Measurements from ENCODE around the gene CAMSAP3. TPM values are rescaled to one million over a fixed set of nuclear protein-coding genes. Genes with fewer than 3 reads are reported as not detected.

Gene CAMSAP3
- total RNA-seq, 1 donor from 2014 or later, result not detected

DNA sequence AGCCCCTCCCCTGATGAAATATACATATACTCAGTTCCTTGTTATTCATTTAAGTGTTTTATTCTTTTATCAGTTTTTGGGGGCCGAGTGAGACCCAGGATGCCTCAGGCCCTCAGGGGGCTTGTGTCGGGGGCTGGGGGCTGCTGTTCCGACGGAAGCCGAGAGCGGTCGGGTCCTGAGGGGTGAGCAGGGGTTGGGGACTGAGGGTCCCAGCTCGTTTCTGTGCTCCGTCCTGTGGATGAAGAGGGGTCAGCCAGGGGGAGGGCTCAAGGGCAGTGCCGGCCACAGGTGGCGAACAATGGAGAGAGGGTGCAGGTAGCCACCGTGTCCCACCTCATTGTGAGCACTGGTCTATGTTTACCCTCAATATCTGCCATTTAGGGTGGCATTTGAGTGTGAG is 35.9 kb downstream of the CAMSAP3 start:
- no peaks in the 10 kb centered on the region for H3K9me3 ChIP-seq (ENCODE audit: control insufficient read depth in 3 of 3, low read length in 3 of 3)
- peaks cover 26 to 41% (median 32%) of the 10 kb centered on the region in 3 donors for H3K4me1 ChIP-seq (ENCODE audit: control insufficient read depth in 3 of 3, insufficient read depth in 3 of 3, low read length in 3 of 3)
- peaks cover 5 to 9% (median 7%) of the 10 kb centered on the region in 3 donors for H3K36me3 ChIP-seq (ENCODE audit: control insufficient read depth in 3 of 3, insufficient read depth in 3 of 3, low read length in 3 of 3)
- no peak overlapping the region for H3K4me3 ChIP-seq (ENCODE audit: low read length in 3 of 3)
- peaks cover 17 to 20% (median 18%) of the 10 kb centered on the region in 3 donors for H3K27me3 ChIP-seq (ENCODE audit: control insufficient read depth in 3 of 3, insufficient read depth in 3 of 3, low read length in 3 of 3)
- H3K9ac ChIP-seq (ENCODE audit: low read depth in 1 of 3, low read length in 3 of 3), result no peak overlapping the region
- no peak overlapping the region for H3K27ac ChIP-seq (ENCODE audit: low read depth, low read length)

DNA sequence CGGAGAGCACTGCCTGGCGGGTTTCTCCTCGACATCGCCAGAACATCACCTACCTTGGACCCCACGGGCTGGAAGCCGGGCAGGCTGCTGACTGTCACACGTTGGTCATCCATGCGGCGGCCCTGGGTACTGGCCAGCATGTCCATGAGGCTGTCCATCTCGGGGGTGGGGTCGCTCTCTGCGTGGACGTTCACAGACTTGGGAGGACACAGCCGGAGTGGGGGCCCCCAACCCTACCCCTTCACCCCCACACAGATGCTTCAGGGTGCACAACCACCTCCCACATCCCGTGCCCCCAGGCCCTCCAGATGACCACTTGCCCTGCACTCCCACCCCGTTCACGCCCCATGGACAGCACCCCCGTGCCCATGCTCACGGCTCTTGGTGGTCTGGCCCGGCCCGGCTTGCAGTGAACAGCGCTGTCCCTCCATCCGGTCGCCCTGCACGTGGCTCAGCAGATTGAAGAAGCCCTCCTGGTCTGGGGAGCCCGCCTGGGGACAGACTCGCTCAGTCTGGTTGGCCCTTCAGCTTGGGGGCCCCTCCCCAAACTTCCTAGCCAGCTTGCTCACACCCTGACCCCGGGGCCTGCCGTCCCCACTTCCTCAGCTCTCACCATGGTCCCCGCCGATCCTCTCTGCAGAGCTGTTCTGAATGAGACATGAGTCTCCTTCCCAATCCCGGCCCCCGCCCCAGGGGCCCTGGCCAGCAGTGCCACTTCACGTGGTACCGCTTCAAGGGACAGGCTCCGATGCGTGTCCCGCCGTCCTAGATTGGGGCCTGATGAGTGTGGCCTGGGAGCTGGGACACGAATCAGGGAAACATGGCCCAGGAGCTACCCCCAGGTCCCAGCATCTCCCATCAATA is 36.9 kb downstream of the CAMSAP3 start:
- H3K4me3 ChIP-seq (ENCODE audit: low read length in 3 of 3), result no peak overlapping the region
- H3K9ac ChIP-seq (ENCODE audit: low read depth in 1 of 3, low read length in 3 of 3), result no peak overlapping the region
- H3K9me3 ChIP-seq (ENCODE audit: control insufficient read depth in 3 of 3, low read length in 3 of 3), result no peaks in the 10 kb centered on the region
- peaks cover 0 to 6% (median 2%) of the 10 kb centered on the region in 3 donors for H3K36me3 ChIP-seq (ENCODE audit: control insufficient read depth in 3 of 3, insufficient read depth in 3 of 3, low read length in 3 of 3)
- H3K4me1 ChIP-seq (ENCODE audit: control insufficient read depth in 3 of 3, insufficient read depth in 3 of 3, low read length in 3 of 3), result peaks cover 25 to 39% (median 32%) of the 10 kb centered on the region in 3 donors
- H3K27me3 ChIP-seq (ENCODE audit: control insufficient read depth in 3 of 3, insufficient read depth in 3 of 3, low read length in 3 of 3), result peaks cover 18 to 27% (median 23%) of the 10 kb centered on the region in 3 donors
- H3K27ac ChIP-seq (ENCODE audit: low read depth, low read length), result no peak overlapping the region

DNA sequence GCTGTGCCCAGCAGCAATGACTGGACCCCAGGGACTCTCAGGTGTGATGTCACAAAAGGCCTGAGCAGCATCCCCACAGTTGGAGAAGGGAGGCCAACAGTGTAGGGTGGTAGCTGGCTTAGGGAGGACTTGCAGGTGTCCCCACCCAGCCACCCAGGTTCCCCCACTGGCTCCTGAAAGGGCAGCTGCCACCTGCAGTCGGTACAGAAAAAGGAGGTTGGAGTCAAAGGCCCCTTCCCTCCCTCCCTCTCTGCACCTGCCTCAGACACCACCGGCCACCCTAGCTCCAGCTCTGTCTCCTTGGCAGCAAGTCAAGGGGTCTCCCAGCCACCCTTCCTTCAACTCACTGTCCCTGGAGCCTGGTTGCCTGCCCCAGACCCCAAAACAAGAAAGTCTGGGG is 38.0 kb downstream of the CAMSAP3 start, which contains the start of gene PCP2:
TSS of gene PCP2 (minus strand) at position 22 of the 400 bp plus-strand sequence. CDS start 262 bp downstream, outside the sequence.
- H3K27ac ChIP-seq (ENCODE audit: low read depth, low read length), result no peak within 1 kb of the TSS
- H3K4me3 ChIP-seq (ENCODE audit: low read length in 3 of 3), result no peak within 1 kb of the TSS
- H3K4me1 ChIP-seq (ENCODE audit: control insufficient read depth in 3 of 3, insufficient read depth in 3 of 3, low read length in 3 of 3), result peaks cover 14 to 28% (median 20%) of the 10 kb centered on the region in 3 donors
- H3K36me3 ChIP-seq (ENCODE audit: control insufficient read depth in 3 of 3, insufficient read depth in 3 of 3, low read length in 3 of 3), result peaks cover 0 to 6% (median 0%) of the 10 kb centered on the region in 3 donors
- H3K9ac ChIP-seq (ENCODE audit: low read depth in 1 of 3, low read length in 3 of 3), result no peak within 1 kb of the TSS
- peaks cover 21 to 35% (median 33%) of the 10 kb centered on the region in 3 donors for H3K27me3 ChIP-seq (ENCODE audit: control insufficient read depth in 3 of 3, insufficient read depth in 3 of 3, low read length in 3 of 3)
- H3K9me3 ChIP-seq (ENCODE audit: control insufficient read depth in 3 of 3, low read length in 3 of 3), result no peaks in the 10 kb centered on the region

DNA sequence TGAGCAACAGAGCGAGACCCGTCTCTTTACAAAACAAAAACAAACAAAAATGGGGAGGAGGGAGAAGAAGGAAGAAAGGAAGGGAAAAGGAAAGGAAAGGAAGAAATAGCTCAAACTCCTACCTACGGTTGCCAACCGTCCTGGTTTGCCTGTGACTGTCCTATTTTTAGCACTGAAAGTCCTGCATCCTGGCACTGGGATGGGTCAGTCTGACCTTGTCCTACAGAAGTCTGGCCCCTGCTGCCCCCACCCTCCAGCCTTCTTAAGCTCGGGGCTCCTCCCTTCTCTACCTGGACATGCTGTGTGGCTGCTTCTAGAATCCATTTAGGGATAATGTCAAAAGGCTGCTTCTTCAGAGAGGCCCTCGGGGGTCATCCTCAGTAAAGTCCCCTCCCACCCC is 40.0 kb downstream of the CAMSAP3 start:
- peaks cover 0 to 6% (median 0%) of the 10 kb centered on the region in 3 donors for H3K36me3 ChIP-seq (ENCODE audit: control insufficient read depth in 3 of 3, insufficient read depth in 3 of 3, low read length in 3 of 3)
- peaks cover 2 to 11% (median 8%) of the 10 kb centered on the region in 3 donors for H3K4me1 ChIP-seq (ENCODE audit: control insufficient read depth in 3 of 3, insufficient read depth in 3 of 3, low read length in 3 of 3)
- no peak overlapping the region for H3K27ac ChIP-seq (ENCODE audit: low read depth, low read length)
- H3K9me3 ChIP-seq (ENCODE audit: control insufficient read depth in 3 of 3, low read length in 3 of 3), result no peaks in the 10 kb centered on the region
- H3K27me3 ChIP-seq (ENCODE audit: control insufficient read depth in 3 of 3, insufficient read depth in 3 of 3, low read length in 3 of 3), result peaks cover 21 to 50% (median 48%) of the 10 kb centered on the region in 3 donors
- H3K9ac ChIP-seq (ENCODE audit: low read depth in 1 of 3, low read length in 3 of 3), result no peak overlapping the region
- H3K4me3 ChIP-seq (ENCODE audit: low read length in 3 of 3), result no peak overlapping the region

DNA sequence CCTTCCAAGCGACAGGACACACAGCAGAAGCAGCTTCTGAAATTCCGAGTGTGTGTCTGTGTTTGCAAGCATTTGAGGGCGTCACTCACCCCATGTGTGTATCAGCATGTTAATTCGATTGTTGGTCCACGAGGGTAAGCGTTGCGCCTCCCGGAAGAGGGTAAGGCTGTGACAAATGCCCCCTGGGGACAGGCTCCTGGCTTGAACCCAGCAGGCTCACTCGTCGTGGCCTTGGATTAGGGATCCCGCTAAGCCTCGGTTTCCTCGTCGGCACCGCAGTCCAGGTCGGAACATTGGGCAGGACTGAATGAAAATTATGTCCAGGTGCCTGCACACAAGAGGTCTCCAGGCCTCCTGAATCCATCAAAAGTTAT is 40.6 kb downstream of the CAMSAP3 start:
- Histone ChIP-seq H3K36me3 (ENCODE audit: control insufficient read depth in 3 of 3, insufficient read depth in 3 of 3, low read length in 3 of 3) (peaks cover 0 to 6% (median 0%) of the 10 kb centered on the region in 3 donors), H3K27me3 (ENCODE audit: control insufficient read depth in 3 of 3, insufficient read depth in 3 of 3, low read length in 3 of 3) (peaks cover 21 to 50% (median 48%) of the 10 kb centered on the region in 3 donors), H3K4me3 (ENCODE audit: low read length in 3 of 3) (peak overlapping the region in 1 of 3 donors; percentile 14), H3K27ac (ENCODE audit: low read depth, low read length) (no peak overlapping the region), H3K9me3 (ENCODE audit: control insufficient read depth in 3 of 3, low read length in 3 of 3) (no peaks in the 10 kb centered on the region), H3K4me1 (ENCODE audit: control insufficient read depth in 3 of 3, insufficient read depth in 3 of 3, low read length in 3 of 3) (peaks cover 0 to 7% (median 6%) of the 10 kb centered on the region in 3 donors), H3K9ac (ENCODE audit: low read depth in 1 of 3, low read length in 3 of 3) (no peak overlapping the region)

DNA sequence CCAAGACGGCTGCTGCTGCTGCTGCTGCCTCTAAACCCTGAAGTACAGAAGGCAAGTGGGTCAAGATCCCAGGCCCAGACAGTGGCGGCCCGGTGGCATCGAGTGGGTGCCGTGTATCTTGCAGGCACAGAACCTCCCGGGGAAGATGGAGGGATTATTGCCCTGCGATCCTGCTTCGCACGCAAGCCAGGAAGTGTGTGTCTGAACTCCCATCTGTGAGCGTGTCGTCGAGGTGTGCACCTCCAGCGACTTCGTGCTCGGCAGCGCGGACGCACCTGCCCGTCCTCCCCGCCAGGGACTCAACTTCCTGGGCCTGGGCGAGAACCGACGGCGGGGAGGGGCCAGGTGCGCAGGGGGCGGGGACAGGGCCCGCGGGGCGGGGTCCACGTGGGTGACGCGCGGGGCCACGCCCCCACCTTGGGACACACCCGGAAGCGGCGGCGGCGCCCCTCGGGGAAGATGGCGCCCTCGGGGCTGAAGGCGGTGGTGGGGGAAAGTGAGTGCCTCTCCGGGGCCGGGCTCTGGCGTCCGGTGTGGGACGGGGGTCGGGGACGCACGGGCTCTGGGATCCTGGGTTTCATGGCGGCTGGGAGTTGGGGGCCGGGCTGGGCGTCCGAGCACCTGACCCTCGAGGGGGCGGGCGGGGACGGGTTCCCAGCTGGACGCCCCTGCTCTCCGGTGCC is 41.2 kb downstream of the CAMSAP3 start, which contains the start of gene STXBP2:
TSS of gene STXBP2 (plus strand) at position 420 of the 683 bp plus-strand sequence. CDS start at position 460, 40 bp downstream.
- Histone ChIP-seq H3K27ac (ENCODE audit: low read depth, low read length) (no peak within 1 kb of the TSS), H3K4me1 (ENCODE audit: control insufficient read depth in 3 of 3, insufficient read depth in 3 of 3, low read length in 3 of 3) (peaks cover 0 to 7% (median 6%) of the 10 kb centered on the region in 3 donors), H3K27me3 (ENCODE audit: control insufficient read depth in 3 of 3, insufficient read depth in 3 of 3, low read length in 3 of 3) (peaks cover 21 to 52% (median 48%) of the 10 kb centered on the region in 3 donors), H3K9ac (ENCODE audit: low read depth in 1 of 3, low read length in 3 of 3) (peak within 1 kb of the TSS in 1 of 3 donors; percentile 40), H3K9me3 (ENCODE audit: control insufficient read depth in 3 of 3, low read length in 3 of 3) (no peaks in the 10 kb centered on the region), H3K36me3 (ENCODE audit: control insufficient read depth in 3 of 3, insufficient read depth in 3 of 3, low read length in 3 of 3) (peaks cover 0 to 4% (median 0%) of the 10 kb centered on the region in 3 donors), H3K4me3 (ENCODE audit: low read length in 3 of 3) (peak within 1 kb of the TSS in 2 of 3 donors; percentile 14 to 22)

DNA sequence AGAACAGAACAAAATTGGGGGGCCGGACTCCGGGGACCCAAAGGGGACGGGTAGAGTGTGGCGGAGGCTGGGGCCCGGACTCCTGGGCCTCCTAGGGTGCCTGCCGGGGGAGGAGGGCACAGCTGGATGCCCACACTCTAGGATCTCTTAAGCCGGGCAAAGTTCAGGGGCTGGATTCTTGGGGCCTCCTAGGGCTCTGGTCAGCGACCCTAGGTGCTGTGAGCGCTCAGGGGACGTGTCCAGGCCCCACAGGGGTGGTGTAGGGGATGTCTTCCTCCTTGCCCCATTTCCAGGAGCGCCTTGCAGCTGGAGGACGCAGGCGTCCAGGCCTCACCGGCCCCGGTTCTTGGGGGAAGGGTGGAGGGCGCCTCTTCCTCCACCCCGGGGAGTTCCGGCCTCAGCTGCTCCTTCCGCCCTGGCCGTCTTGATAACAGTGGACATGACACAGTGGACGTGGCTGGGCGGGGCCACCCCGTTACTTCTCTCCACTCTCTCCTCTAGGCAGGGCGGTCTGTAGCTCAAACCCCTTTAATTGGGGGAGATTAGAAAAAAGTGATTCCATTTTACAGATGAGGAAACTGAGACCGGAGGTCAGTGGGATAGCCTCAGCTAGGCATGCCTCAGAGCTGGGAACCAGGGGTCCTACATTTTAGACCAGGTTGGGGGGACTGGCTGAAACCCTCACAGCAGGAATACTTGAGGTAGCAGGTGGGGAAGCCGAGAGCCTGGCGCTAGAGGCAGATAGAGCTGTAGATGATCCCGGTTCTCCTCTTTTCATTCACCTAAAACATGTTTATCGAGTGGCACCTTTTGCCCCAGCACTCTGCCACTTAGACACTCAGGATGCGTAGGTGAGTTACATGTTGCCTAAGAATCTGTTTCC is 42.0 kb downstream of the CAMSAP3 start:
- H3K27me3 ChIP-seq (ENCODE audit: control insufficient read depth in 3 of 3, insufficient read depth in 3 of 3, low read length in 3 of 3), result peaks cover 21 to 52% (median 48%) of the 10 kb centered on the region in 3 donors

DNA sequence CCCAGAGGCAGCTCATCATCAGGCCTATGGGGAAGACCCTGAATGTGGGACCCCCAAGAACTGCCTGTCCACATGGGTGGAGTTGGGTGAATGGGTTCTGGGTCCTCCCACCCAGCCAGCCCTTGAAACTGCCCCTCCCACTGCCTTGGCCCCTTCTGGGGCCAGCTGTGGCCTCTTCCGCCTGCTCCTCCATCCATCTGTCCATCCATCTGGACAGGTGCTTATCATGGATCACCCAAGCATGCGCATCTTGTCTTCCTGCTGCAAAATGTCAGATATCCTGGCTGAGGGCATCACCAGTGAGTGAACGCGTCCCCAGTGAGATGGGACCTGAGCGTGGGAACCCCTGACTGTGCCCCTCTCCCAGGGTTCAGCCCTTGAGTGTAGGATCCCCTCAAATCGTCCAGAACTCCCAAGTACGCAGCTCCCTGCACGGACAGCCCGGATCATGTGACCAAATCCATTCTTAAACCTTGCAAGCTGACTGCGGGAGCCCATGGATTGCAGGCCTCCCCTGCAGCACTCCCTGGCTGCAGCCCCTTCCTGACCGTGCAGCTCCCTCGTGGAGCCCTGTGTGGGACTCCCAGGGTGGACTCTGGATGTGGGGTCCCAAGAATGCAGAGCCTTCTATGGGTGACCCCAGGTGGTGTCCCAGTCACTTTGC is 43.3 kb downstream of the CAMSAP3 start:
- H3K9ac ChIP-seq (ENCODE audit: low read depth in 1 of 3, low read length in 3 of 3), result no peak overlapping the region
- no peak overlapping the region for H3K4me3 ChIP-seq (ENCODE audit: low read length in 3 of 3)
- H3K4me1 ChIP-seq (ENCODE audit: control insufficient read depth in 3 of 3, insufficient read depth in 3 of 3, low read length in 3 of 3), result peaks cover 0 to 7% (median 6%) of the 10 kb centered on the region in 3 donors
- peaks cover 21 to 52% (median 48%) of the 10 kb centered on the region in 3 donors for H3K27me3 ChIP-seq (ENCODE audit: control insufficient read depth in 3 of 3, insufficient read depth in 3 of 3, low read length in 3 of 3)
- H3K9me3 ChIP-seq (ENCODE audit: control insufficient read depth in 3 of 3, low read length in 3 of 3), result no peaks in the 10 kb centered on the region
- H3K36me3 ChIP-seq (ENCODE audit: control insufficient read depth in 3 of 3, insufficient read depth in 3 of 3, low read length in 3 of 3), result no peaks in the 10 kb centered on the region
- H3K27ac ChIP-seq (ENCODE audit: low read depth, low read length), result no peak overlapping the region

More for the DNA sequence above, 42.0 kb downstream of the CAMSAP3 start:
- H3K9me3 ChIP-seq (ENCODE audit: control insufficient read depth in 3 of 3, low read length in 3 of 3), result no peaks in the 10 kb centered on the region
- H3K9ac ChIP-seq (ENCODE audit: low read depth in 1 of 3, low read length in 3 of 3), result peak overlapping the region in 1 of 3 donors; percentile 40
- no peak overlapping the region for H3K27ac ChIP-seq (ENCODE audit: low read depth, low read length)
- no peak overlapping the region for H3K4me3 ChIP-seq (ENCODE audit: low read length in 3 of 3)
- no peaks in the 10 kb centered on the region for H3K36me3 ChIP-seq (ENCODE audit: control insufficient read depth in 3 of 3, insufficient read depth in 3 of 3, low read length in 3 of 3)
- H3K4me1 ChIP-seq (ENCODE audit: control insufficient read depth in 3 of 3, insufficient read depth in 3 of 3, low read length in 3 of 3), result peaks cover 0 to 7% (median 6%) of the 10 kb centered on the region in 3 donors
